GM12891 (cell line): ENCODE results near the gene SMG7.

Experiments
- PAX5 ChIP-seq: IDR thresholded peaks from 2 replicates; pipeline ENCODE4 v1.6.1; 2011; ENCODE audit warnings: low read length, moderate library complexity, mild to moderate bottlenecking; ENCODE audit not compliant: insufficient read depth, severe bottlenecking
- POLR2A ChIP-seq: IDR thresholded peaks from 2 replicates; pipeline ENCODE4 v1.6.1; 2011; ENCODE audit warnings: low read depth, low read length, control low read depth
- POLR2AphosphoS5 ChIP-seq: IDR thresholded peaks from 2 replicates; pipeline ENCODE4 v1.6.1; 2011; ENCODE audit warnings: low read depth, low read length, control low read depth
- POU2F2 ChIP-seq: IDR thresholded peaks from 2 replicates; pipeline ENCODE4 v1.6.1; 2011; ENCODE audit warnings: low read depth, mild to moderate bottlenecking, control low read depth, low read length, moderate library complexity
- TAF1 ChIP-seq: IDR thresholded peaks from 2 replicates; pipeline ENCODE4 v1.6.1; 2011; ENCODE audit warnings: low read depth, low read length, control low read depth

GRCh38 chr1:183550915-183551314 lies 78.6 kb downstream of the SMG7 start:
- no peak for TF ChIP-seq POLR2A
- TF ChIP-seq TAF1, result no peak
- no peak for TF ChIP-seq POLR2AphosphoS5
- TF ChIP-seq POU2F2, result no peak
- TF ChIP-seq PAX5, result no peak
